ENCODE measurements around the gene DDX31. TPM values are rescaled to one million over a fixed set of nuclear protein-coding genes. Genes with fewer than 3 reads are reported as not detected.

The DDX31 gene
- total RNA-seq, 2 donors from 2014 or later = 7.6 to 19.7 TPM

DNA sequence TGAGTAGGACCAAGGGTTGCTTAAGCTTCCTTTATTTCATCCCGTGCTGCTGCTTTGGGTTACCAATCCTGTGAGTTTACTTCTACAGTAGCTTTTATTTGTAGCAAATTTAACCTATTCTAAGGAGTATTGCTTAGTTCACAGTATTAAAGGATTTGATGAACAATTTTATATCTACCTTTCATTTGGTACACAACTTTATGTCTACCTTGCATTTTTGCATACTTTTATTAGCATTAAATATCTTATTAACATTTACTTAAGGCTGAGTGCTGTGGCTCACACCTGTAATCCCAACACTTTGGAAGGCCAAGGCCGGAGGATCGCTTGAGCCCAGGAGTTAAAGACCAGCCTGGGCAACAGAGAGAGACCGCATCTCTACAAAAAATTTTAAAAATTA lies 4.7 kb upstream of the DDX31 start:
- ATAC-seq (ENCODE audit: insufficient number of reproducible peaks, low FRiP score, low read depth) = no peak
- TF ChIP-seq CTCF (IDR thresholded peaks at IDR 0.05) = no peak
- Histone ChIP-seq H3K9me3 (no peaks in the 10 kb centered on the region), H3K4me3 (no peak overlapping the region), H3K4me1 (ENCODE audit: control insufficient read depth in 1 of 2, low read depth in 2 of 2) (peaks cover 11 to 47% of the 10 kb centered on the region in 2 donors), H3K27me3 (replicated peaks; ENCODE audit: insufficient read depth) (no peaks in the 10 kb centered on the region), H3K36me3 (peaks cover 16% of the 10 kb centered on the region), H3K27ac (no peak overlapping the region)
- DNase-seq (ENCODE audit: low spot score) = no peak

GRCh38 chr9:132673355-132673754 lies 3.6 kb upstream of the DDX31 start:
- no peak overlapping the region for H3K4me3 ChIP-seq
- H3K9me3 ChIP-seq = no peaks in the 10 kb centered on the region
- ATAC-seq (ENCODE audit: insufficient number of reproducible peaks, low FRiP score, low read depth) (no peak), DNase-seq (ENCODE audit: low spot score) (no peak)
- H3K27me3 ChIP-seq (replicated peaks; ENCODE audit: insufficient read depth) = no peaks in the 10 kb centered on the region
- no peak for TF ChIP-seq CTCF (IDR thresholded peaks at IDR 0.05)
- H3K4me1 ChIP-seq (ENCODE audit: control insufficient read depth in 1 of 2, low read depth in 2 of 2) = peaks cover 14 to 47% of the 10 kb centered on the region in 2 donors
- no peak overlapping the region for H3K27ac ChIP-seq
- H3K36me3 ChIP-seq = peaks cover 6% of the 10 kb centered on the region

DNA sequence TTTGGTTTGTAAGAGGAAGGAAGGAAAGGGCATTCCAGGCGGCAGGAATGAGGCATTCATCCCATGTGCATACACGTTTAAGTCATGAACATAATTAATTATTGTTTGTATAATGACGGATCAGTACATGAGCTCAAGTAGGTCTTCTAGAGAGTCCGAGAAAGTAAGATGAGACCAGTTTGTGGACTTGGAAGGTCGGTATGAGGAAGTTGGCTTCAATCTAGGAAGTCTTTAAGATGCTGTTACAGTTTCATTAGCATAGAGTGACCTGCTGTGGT lies 2.6 kb upstream of the DDX31 start:
- TF ChIP-seq CTCF (IDR thresholded peaks at IDR 0.05) = no peak
- Histone ChIP-seq H3K9me3 (no peaks in the 10 kb centered on the region), H3K27me3 (replicated peaks; ENCODE audit: insufficient read depth) (no peaks in the 10 kb centered on the region), H3K4me1 (ENCODE audit: control insufficient read depth in 1 of 2, low read depth in 2 of 2) (peaks cover 14 to 47% of the 10 kb centered on the region in 2 donors), H3K27ac (no peak overlapping the region), H3K36me3 (no peaks in the 10 kb centered on the region), H3K4me3 (no peak overlapping the region)
- no peak for ATAC-seq (ENCODE audit: insufficient number of reproducible peaks, low FRiP score, low read depth)
- no peak for DNase-seq (ENCODE audit: low spot score)

GRCh38 chr9:132671620-132672412 lies 2.0 kb upstream of the DDX31 start:
- peaks cover 14 to 47% of the 10 kb centered on the region in 2 donors for H3K4me1 ChIP-seq (ENCODE audit: control insufficient read depth in 1 of 2, low read depth in 2 of 2)
- H3K4me3 ChIP-seq = peak overlapping the region; percentile 94
- no peaks in the 10 kb centered on the region for H3K9me3 ChIP-seq
- no peaks in the 10 kb centered on the region for H3K36me3 ChIP-seq
- ATAC-seq (ENCODE audit: insufficient number of reproducible peaks, low FRiP score, low read depth) = no peak
- no peak overlapping the region for H3K27ac ChIP-seq
- TF ChIP-seq CTCF (IDR thresholded peaks at IDR 0.05) = no peak
- H3K27me3 ChIP-seq (replicated peaks; ENCODE audit: insufficient read depth) = no peaks in the 10 kb centered on the region
- no peak for DNase-seq (ENCODE audit: low spot score)

DNA sequence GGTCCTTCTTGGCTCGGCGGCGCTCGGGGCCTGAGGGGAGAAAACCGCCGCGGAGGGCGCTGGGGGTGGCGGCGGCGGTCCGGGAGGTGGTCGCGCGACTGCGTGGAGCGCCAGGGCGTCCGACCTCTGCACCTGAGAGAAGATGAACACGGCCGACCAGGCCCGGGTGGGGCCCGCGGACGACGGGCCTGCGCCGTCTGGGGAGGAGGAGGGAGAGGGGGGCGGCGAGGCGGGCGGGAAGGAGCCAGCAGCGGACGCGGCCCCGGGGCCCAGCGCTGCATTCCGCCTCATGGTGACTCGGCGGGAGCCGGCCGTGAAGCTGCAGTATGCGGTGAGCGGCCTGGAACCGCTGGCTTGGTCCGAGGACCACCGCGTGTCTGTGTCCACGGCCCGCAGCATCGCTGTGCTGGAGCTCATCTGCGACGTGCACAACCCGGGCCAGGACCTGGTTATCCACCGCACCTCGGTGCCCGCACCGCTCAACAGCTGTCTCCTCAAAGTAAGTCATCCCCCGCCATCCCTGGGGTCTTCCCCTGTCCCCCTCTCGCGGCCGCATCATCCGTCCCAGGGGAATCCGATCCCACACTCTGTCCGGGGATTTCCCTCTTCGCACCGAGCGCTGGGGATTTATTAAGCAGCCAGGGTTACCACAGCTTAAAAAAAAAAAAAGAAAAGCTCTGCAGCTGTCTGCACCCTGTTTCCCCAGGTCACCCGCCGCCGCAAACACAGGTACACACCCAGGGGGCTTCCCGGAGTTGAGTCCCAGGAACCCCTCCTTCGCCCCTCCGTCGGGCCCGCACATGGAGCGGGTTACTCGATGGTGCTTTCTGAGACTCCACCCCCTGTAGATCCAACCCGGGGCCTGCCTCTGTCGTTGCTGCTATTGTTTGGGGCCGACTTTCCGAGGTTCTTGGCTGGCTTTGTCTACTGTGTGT lies 941 bp upstream of the DDX31 start, which contains the start of gene GTF3C4:
GTF3C4 (plus strand) TSS at position 8 of the 935 bp plus-strand sequence; CDS start at position 143, 135 bp downstream.
- Histone ChIP-seq H3K4me1 (ENCODE audit: control insufficient read depth in 1 of 2, low read depth in 2 of 2) (peaks cover 14 to 45% of the 10 kb centered on the region in 2 donors), H3K36me3 (no peaks in the 10 kb centered on the region), H3K27ac (peak within 1 kb of the TSS; percentile 95 to 98), H3K27me3 (replicated peaks; ENCODE audit: insufficient read depth) (no peaks in the 10 kb centered on the region), H3K4me3 (peak within 1 kb of the TSS; percentile 94), H3K9me3 (no peaks in the 10 kb centered on the region)
- no peak for TF ChIP-seq CTCF (IDR thresholded peaks at IDR 0.05)
- DNase-seq (ENCODE audit: low spot score) (peak; percentile 4), ATAC-seq (ENCODE audit: insufficient number of reproducible peaks, low FRiP score, low read depth) (peak; percentile 39)
